GM18508 (cell line): ENCODE data around the gene JAK1.

Experiments used
- ATAC-seq: cut with Tn5 transposase; IDR thresholded peaks from one replicate; pipeline ENCODE4 v1.9.1; 2021; ENCODE audit warnings: moderate number of reproducible peaks; ENCODE audit not compliant: insufficient read depth, unreplicated experiment

JAK1 gene

DNA sequence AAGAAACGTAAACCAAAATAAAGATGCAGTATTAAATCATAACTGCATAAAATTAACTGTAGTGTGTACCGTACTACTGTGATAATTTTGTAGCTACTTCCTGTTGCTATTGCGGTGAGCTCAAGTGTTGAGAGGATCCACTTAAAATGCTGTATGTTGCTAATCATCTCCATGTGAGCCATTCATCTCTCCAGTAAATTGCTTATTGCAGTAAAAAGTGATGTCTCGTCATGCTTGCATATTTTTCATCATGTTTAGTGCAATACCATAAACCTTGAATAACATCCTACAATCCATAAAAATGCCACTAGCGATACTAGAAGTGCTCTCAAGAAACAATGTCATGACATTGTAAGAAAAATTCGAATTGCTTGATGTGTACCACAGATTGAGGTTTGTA is 155.2 kb downstream of the JAK1 start:
- no peak for ATAC-seq

DNA sequence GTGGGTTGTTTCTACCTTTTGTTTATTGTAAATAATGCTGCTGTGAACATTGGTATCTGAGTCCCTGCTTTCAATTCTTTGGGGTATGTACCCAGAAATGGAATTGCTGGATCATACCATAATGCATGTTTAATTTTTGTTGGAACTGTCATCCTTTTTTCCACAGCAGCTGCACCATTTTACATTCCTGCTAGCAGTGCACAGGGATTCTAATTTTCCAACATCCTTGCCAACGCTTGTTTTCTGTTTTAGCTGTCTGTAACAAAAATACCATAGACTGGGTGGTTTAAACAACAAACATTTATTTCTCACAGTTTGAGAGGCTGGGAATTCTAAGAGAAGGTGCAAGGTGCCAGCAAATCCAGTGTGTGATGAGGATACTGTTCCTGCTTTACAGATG is 156.3 kb downstream of the JAK1 start:
- no peak for ATAC-seq

DNA sequence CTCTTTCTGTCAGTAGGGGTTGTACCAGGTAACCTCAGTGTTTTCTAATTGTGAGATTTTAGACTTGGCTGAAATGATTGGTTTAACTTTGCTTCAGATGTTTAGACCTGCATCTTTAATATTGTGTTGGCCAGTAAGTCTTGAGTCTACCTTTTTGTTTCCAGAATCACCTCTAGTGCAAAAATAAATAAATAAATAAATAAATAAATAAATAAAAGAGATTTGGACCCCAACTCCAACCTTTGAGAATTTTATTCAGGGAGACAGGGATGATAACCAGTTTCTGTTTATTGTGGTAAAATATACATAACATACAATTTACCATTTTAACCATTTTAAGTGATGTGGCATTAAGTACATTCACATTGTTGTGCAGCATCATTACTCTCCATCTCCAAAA is 157.0 kb downstream of the JAK1 start:
- ATAC-seq: no peak

DNA sequence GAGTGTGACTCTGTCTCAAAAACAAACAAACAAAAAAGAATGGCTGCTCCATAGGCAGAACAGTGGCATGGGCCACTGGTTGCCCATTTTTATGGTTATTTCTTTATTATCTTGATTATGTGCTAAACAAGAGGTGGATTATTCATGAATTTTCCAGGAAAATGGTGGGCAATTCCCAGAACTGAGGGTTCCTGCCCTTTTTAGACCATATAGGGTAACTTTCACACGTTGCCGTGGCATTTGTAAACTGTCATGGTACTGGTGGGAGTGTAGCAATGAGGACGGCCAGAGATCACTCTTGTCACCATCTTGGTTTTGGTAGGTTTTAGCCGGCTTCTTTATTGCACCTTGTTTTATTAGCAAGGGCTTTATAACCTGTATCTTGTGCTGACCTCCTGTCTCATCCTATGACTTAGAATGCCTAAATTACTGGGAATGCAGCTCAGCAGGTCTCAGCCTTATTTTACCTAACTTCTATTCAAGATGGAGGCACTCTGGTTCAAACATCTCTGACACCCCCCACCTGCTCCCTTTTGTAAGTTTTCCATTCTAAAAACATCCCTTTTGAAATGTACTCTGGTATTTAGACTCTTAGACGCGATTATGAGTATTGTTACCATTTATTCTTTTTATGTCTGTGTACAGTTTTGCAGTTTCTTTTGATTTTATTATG is 164.4 kb downstream of the JAK1 start:
- no peak for ATAC-seq

DNA sequence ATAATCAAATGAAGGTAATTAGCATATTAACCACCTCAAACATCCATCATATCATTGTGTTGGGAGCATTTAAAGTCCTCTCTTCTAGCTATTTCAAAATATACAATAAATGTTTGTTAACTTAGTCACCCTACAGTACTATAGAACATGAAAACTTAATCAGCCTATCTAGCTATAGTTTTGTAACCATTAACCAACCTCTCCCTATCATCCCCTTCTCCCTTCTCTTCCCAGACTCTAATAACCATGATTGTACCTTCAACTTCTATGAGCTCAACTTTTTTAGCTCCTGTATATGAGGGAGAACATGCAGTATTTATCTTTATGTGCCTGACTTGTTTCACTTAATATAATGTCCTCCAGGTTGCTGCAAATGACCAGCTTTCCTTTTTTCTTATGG is 167.5 kb downstream of the JAK1 start:
- ATAC-seq: no peak

DNA sequence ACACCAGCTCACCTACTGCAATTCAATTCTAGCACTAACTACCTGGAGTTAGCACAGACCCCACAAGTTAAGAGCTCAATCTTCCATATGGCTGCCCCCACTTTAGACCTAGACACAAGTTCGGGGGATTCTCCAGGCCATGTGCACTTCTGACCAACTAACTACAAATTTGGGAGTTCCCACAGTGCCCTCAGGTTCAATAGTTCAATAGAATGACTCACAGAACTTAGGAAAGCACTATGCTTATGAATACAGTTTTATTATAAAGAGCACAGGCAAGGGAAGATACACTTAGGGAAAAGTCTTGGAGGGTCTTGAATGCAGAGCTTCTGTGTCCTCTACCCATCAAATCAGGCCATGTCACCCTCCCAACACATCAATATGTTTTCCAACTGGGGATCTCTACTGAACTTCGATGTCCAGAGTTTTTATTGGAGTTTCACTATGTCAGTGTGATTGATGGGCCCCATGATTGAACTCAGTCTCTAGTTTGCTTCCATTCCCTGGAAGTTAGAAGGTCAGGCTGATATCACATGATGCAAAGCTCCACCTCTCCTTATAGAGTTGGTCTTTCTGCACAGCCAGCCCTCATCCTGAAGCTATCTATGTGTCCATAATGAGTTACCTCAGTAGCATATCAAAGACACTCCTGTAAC is 175.4 kb downstream of the JAK1 start:
- ATAC-seq: no peak
